Activated CD8-positive, alpha-beta memory T cell treated with anti-CD3 and anti-CD28 coated beads for 36 hours (primary cell): ENCODE data around the gene AP1G2. TPM values are rescaled to one million over a fixed set of nuclear protein-coding genes. Genes with fewer than 3 reads are reported as not detected.

Source experiments
- CTCF ChIA-PET: fragments of 350-600 bp; sonication (Branson Sonifier 250); formaldehyde crosslinking; loops from one replicate; lab custom pipeline; 2021; ENCODE audit warnings: antibody characterized with exemption; lab: Charles Lee
- POLR2A ChIA-PET: fragments of 350-600 bp; sonication (Branson Sonifier 250); formaldehyde crosslinking; loops from one replicate; lab custom pipeline; 2021; ENCODE audit warnings: antibody characterized with exemption; lab: Charles Lee
- total RNA-seq, 2 experiments: library from RNA; stranded (reverse); gene quantifications; one replicate each; pipeline ENCODE4 v1.2.3, GENCODE V29; 2021

Gene AP1G2
- total RNA-seq, 2 experiments from 2014 or later = 135 to 136 TPM

DNA sequence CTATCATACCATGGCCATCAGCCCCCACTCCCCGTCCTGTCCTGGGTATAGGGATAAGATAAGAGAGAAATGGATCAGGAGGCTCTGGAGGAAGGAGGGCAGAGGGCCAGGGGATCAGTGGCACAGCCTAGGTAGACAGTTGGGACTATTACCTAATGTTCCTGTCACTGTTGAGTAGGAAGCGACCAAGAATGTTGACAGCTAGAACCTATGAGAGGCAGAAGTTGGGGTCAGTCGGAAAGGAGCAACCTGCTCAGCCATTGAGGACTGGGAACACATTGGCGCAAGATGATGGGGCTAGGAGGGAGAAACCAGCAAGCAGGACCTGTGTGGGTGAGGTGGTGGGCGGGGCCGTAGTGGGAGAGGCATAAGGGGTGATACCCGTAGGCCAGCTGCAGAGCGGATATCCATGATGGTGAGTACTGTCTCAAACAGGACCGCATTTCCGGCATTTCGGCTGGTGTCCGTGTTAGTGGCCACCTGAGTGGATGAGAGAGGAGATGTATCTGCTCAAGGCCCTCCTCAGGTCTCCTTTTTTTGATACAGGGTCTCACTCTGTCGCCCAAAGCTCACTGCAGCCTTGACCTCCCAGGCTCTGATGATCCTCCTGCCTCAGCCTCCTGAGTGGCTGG lies 3.3 kb downstream of the AP1G2 start:
- POLR2A ChIA-PET = no interaction called here
- CTCF ChIA-PET = interaction anchor here (1.3 to 1.9 kb wide), 3 partner anchors 12 to 86 kb away, joined by 5 to 10 read pairs (median 5); no protein-coding TSS in a partner anchor

DNA sequence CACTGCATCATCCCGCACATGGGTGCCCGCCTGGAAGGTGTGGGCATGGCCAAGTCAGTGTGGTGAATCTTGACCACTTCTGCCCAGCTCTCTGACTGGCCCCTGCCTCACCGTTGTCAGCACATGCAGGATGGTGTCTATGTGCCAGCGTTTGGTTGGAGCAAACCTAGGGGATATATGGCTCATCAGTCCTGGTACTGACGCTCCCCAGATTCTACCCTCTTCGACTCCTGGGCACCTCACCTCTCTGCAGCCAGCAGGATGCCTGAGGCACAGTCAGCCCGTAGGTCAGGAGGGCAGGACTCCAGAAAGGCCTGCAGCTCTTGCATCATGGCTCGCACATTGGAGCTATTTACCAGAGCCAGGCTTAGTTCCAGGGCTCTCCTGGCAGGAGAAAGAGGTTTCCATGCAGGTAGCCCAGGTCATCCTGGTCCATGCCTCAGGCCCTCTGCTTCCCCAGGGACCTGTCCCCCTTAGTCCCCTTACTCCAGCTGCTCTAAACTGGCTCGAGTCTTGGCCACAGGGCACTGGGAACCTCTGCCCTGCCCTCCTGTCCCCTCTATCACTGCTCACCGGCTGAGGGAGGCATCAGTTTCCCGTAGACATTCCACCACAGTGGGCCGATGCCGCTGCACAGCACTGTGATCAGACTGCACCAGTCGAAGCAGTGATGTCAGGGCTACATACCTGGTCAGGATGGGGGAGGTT lies 4.0 kb downstream of the AP1G2 start:
- POLR2A ChIA-PET = interaction anchor here (0.6 kb wide), 1 partner anchor 10 kb away, joined by 3 read pairs; no protein-coding TSS in a partner anchor
- CTCF ChIA-PET = interaction anchor here (0.6 to 1.9 kb wide), 9 partner anchors 9 to 194 kb away, joined by 3 to 10 read pairs (median 4); no protein-coding TSS in a partner anchor

DNA sequence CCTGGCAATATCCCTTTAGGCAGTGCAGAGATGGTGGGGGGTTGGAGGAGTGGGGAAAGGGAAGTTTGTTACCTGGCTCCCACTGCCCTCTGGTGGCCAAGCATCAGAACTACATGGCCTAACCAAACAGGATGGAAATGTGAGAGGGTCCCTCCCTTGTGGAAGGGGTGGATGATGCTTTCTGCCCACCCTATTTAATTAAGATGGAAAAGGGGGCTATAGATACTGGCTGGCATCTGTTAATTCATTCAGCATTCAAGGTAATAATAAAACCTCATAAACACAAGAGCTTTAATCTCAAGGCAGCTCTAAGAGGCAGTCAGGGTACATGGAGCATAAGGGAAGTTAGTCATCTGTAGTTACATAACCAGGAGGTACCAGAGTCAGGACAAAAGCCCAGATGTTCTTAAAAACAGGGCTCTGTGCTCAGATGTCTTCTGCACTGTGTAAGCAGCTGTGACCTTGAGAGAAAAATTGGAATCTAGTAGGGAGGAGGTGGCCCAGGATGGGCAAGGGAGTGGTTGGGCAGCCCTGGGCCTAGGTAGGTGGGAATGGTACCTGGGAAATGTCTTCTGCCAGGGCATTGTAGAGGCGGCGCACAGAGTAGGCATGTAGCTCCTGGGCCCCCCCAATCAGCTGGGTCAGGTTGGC lies 4.6 kb downstream of the AP1G2 start:
- ChIA-PET POLR2A (interaction anchor here (0.6 kb wide), 1 partner anchor 9 kb away, joined by 3 read pairs; no protein-coding TSS in a partner anchor), CTCF (interaction anchor here (0.6 to 1.9 kb wide), 10 partner anchors 9 to 571 kb away, joined by 3 to 10 read pairs (median 4); no protein-coding TSS in a partner anchor)

DNA sequence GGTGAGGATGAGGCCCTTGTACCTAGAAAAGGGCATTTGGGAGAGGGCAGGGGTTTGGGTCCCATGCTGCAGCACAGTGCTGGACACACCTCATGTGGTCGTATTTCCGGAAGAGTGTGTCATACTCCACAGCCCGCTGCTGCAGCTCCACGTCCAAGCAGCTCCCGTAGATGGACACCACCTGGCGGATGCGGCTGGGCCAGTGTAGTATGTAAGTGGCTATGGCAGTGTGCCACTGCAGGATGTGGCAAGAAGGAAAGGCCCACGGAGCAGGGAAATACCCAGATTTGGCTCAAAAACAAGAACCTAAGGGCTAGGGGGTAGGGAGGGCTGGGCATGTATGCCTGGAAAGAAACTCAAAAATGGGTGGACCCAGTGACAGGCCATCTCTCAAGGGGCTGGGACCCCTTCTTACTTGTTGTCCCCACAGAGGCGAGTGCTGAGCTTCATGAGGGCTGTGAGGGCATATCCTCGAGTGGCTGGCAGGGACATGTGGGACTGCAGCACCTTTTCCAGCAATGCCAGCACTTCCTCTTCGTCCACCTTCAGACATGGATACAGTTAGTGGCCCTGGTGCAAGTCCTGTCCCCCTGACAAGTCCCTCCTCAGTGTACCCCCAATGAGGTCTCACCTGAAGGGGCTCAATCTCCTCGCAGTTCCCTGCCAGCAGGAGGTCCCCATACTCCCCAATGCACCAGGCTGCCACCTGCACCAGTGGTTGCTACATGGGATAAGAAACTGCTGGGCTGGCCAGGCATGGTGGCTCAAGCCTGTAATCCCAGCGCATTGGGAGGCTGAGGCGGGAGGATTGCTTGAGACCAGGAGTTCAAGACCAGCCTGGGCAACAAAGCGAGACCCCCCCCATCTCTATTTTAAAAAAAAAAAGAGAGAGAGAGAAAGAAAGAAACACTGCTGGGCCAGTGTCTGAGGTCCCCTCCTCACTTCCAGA lies 5.4 kb downstream of the AP1G2 start:
- CTCF ChIA-PET = interaction anchor here (0.6 to 3.3 kb wide), 11 partner anchors 8 to 572 kb away, joined by 3 to 25 read pairs (median 4); no protein-coding TSS in a partner anchor
- POLR2A ChIA-PET = interaction anchor here (1.0 to 1.4 kb wide), 2 partner anchors 83 to 241 kb away, joined by 3 to 6 read pairs; no protein-coding TSS in a partner anchor

DNA sequence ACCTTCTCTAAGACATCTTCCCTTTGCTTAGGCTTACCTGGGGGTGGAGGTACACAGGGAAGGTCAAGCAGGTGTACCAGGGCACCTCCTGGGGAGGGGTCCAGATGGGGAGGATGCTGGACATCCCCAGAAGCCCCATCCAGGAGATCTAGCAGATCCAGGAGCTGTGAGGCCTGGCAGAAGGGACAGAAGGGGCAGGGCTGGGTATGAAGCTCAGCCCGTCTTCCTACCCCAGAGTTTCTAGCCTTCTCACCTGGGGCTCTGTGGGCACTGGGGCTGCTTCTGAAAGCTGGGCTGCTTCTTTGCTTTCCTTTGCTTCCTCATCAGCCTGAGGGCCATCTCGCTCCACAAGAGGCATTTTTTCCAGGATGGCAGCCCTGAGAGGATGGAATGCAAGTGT lies 6.3 kb downstream of the AP1G2 start:
- ChIA-PET CTCF (interaction anchor here (0.7 to 3.3 kb wide), 7 partner anchors 18 to 867 kb away, joined by 3 to 25 read pairs (median 4); no protein-coding TSS in a partner anchor), POLR2A (interaction anchor here (1.0 to 1.4 kb wide), 2 partner anchors 83 to 240 kb away, joined by 3 to 6 read pairs; no protein-coding TSS in a partner anchor)

DNA sequence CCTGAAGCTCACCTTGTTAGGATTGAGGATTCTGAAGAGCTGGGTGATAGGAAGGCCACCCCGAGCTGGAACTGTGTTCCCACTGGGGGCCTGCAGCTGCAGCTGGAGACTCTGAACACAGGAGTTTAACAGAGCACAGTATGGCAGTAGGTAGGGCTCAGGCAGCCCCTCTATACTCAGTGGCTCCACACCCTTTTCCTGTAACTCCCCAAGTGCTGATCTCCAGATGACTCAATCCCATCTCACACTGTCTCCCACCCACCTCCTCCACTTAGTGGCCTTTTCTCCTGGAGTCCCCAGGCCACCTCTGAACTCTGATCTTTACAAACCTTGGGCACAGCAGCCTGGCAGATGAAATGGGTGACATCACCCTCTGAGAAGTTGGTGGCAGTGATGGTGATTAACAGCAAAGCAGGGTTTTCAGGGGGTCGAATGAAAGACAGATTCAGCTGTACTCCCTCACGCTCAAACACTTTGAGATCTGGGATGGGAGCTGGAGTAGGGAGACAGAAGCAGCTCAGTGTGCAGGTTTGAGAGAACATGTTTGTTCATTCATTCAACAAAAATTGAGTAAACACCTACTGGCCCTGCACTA lies 7.6 kb downstream of the AP1G2 start:
- CTCF ChIA-PET = interaction anchor here (1.0 to 3.3 kb wide), 10 partner anchors 19 to 370 kb away, joined by 3 to 25 read pairs (median 4); no protein-coding TSS in a partner anchor
- POLR2A ChIA-PET = no interaction called here

DNA sequence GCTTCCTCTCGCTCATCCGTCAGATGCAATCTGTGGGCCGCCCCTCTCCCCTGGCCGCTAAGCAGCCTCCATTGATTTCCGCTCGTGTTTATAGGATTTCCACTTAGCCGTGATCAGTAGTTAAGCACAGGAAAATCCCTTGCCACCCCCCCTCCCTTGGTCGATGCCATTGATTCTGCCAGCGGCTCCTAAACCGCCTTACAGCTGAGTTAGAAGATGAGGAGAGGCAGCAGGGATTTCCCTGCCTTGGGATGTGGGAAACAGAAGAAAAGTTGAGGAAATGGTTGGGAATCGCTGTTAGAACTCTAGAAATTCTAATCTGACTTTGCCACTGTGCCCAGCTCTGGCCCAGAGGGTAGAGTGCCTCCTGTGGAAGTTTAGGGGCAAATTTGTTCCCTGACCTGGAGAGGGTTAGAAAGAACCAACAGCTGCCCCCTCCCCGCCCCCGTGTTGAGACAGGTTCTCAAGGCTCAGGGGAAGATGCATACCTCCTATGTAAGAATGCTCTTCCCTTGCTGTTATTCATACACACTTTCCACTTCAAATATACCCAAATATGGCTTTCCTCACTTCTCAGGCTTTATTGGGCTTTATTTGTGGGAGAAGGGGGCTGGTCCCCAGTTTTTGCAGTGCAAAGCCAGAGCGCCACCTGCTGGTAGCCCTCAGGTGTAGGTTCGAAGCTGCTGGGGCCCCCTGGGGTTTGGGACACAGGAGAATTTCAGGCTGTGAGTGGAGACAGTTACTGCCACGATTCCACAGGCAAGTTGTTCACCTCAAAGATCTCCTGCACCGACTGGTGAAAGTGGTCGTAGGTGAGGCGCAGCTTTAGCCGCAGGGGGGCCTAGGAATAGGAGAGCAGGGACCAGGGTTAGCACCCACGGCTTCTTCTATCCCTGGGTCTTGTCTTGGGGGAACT lies 8.3 kb downstream of the AP1G2 start:
- POLR2A ChIA-PET = no interaction called here
- CTCF ChIA-PET = interaction anchor here (0.9 to 3.3 kb wide), 14 partner anchors 8 to 371 kb away, joined by 3 to 25 read pairs (median 4); partner anchors contain the start of gene AP1G2

DNA sequence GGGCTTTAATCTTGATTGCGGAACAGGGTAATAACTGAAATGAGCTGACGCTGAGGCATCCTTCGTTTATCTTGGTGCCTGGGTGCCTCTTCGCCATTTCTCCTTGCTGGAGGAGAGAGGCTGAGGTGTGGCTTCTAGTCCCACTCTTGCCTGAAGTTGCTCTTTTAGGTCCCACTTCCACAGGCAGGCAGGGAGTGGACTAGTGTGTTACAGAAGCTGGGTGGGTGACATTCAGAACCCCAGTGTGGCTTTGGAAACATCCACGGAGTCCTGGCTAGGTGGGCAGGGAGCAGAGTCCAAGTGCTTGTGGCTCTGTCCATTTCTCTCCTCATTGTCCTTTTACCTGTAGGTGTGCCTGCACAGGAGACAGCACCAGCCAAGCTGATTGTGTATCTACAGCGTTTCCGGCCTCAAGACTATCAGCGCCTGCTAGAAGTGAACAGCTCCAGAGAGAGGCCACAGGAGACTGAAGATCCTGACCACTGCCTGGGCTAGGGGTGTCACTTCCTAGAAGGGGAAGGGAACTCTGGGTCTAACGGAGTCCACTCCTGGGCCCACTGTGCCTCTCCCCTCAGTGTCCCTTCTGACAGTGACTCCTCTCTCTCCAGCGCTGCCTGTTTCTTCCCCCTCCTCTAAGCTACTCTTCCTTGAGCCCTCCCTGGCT lies 9.1 kb downstream of the AP1G2 start:
- ChIA-PET POLR2A (no interaction called here), CTCF (interaction anchor here (0.9 to 3.3 kb wide), 10 partner anchors 9 to 372 kb away, joined by 3 to 25 read pairs (median 4); partner anchors contain the start of gene AP1G2)

DNA sequence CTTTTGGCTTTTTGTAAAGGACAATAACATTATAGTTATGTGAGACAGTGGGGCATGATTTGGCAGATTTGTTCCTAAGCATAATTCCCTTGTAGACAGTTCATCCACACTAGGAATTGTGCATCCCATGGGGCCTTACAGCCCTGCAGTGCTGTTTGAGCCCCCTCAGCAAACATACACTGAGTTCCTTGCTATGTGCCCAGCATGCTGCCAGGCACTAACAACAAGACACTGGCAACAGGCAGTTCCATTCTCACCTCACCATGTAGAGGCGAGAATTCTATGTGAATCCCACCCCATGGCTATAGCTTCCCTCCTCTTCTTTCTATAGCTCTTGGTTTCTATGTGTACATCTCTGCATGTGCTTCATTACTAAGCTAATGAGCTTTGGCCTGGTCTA lies 9.6 kb downstream of the AP1G2 start:
- ChIA-PET CTCF (interaction anchor here (1.3 to 1.4 kb wide), 2 partner anchors 9 to 11 kb away, joined by 3 to 6 read pairs; partner anchors contain the start of gene AP1G2), POLR2A (interaction anchor here (0.5 kb wide), 1 partner anchor 87 kb away, joined by 3 read pairs; no protein-coding TSS in a partner anchor)

DNA sequence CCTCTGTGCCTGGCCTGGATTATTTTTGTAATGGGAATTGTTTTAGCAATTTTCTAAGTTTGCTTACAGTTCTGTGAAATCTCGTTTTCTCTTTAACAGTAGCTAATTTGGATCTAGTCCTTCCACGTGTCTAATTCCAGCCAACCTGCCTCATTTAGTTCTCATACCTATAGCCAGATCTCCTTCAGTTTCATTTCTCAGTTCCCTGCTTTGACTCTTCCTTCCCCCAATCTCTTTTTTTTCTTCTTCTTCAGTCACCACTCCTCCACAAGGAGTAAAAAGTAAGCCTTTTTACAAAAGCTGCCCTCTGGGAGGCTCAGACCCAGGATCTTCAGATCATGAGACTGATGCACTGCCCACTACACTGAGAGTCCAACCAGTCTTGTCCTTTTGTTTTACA lies 10.1 kb downstream of the AP1G2 start:
- CTCF ChIA-PET = interaction anchor here (0.6 to 1.4 kb wide), 4 partner anchors 9 to 536 kb away, joined by 3 to 6 read pairs (median 3); partner anchors contain the start of gene AP1G2
- POLR2A ChIA-PET = interaction anchor here (0.5 to 1.2 kb wide), 2 partner anchors 10 to 87 kb away, joined by 3 to 5 read pairs; partner anchors contain the start of gene AP1G2

DNA sequence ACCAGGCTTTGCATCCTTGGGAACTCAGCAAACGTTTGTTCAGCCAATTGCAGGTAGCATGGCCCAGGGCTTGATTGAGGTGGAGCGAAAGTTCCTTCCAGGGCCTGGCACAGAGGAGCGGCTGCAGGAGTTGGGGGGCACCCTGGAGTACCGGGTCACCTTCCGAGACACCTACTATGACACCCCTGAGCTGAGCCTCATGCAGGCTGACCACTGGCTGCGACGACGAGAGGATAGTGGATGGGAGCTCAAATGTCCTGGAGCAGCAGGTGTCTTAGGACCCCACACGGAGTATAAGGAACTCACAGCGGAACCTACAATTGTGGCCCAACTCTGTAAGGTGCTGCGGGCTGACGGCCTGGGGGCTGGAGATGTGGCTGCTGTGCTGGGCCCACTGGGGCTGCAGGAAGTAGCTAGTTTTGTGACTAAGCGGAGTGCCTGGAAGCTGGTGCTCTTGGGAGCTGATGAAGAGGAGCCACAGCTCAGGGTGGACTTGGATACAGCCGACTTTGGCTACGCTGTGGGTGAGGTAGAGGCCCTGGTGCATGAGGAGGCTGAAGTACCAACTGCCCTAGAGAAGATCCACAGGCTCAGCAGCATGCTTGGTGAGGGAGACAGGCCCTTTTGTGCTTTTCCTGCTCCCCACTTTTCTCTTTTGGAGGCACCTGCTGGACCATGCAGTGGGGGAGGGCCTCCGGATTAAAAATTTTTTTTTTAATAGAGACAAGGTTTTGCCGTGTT lies 10.7 kb downstream of the AP1G2 start:
- ChIA-PET POLR2A (interaction anchor here (1.2 kb wide), 1 partner anchor 10 kb away, joined by 5 read pairs; the partner anchor contains the start of gene AP1G2), CTCF (interaction anchor here (0.6 to 1.0 kb wide), 4 partner anchors 77 to 537 kb away, joined by 3 read pairs; no protein-coding TSS in a partner anchor)

DNA sequence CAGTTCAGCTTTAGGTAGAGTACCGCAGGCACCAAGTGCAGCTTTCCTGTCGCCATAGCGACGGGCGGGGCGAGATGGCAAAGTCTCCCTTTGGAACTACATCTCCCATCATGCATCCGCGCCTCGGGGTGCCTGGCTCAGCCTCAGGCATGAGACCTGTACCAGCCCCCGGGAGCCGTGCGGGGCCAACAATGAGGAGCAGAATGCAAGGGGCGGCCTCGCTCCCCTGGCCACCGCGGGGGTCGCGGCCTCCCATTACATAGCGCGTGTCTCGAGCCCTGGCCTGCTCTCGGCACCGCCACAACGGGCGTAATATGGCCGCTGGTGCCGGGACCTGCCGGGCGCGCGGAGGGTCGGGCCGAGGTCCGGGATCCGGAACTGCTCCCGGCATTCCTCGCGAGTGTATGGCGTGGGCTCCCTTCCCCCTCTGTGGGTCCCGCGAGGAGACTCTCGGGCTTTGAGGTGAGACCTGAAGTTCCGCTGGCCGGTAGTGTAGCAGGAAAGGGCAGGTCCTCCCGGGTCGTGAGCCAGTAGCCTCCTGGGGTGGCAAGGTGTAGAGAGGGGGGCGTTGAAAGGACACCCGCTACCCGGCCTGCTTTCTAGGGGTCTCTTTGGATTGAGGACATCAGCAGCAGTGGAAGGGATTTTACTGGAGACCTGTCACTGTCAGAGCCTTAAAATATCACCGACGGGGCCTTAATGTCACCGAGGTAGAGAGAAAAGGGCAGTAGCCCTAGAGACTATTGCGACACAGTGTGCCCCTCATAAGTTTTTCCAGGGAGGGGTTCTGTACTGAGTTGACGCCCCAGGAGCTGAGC lies 11.5 kb downstream of the AP1G2 start, which contains the start of gene THTPA:
THTPA (plus strand) TSS at position 390 of the 818 bp plus-strand sequence. CDS start 487 bp downstream, outside the sequence.
- CTCF ChIA-PET = interaction anchor here (0.7 to 1.0 kb wide), 2 partner anchors 77 to 80 kb away, joined by 3 read pairs; no protein-coding TSS in a partner anchor
- POLR2A ChIA-PET = interaction anchor here (1.1 to 1.2 kb wide), 2 partner anchors 11 to 103 kb away, joined by 3 to 5 read pairs; partner anchors contain the start of gene AP1G2

DNA sequence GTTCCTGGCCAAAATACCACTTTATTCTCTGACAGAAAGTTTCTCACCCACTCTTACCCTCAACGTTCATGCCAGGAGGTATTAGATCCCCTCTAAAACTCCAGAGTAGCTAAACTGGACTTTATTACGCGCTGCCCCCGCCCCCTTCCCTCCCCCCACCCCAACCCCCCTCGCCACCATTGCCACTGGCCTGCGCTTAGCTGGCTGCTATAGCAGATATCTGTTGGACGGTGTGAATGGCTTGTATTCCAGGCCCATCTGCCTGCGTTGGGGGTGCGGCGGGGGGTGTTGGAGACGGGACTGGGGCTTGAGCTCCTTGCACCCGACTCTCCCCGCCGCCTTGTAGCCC lies 12.1 kb downstream of the AP1G2 start:
- POLR2A ChIA-PET = interaction anchor here (1.1 kb wide), 1 partner anchor 102 kb away, joined by 3 read pairs; no protein-coding TSS in a partner anchor

More for the DNA sequence above, 12.1 kb downstream of the AP1G2 start:
- CTCF ChIA-PET = no interaction called here
